Measurements from ENCODE around the gene OR56B4.
"Not testable (repeated sequence)": the region's sequence is repeated elsewhere in the genome, so short reads cannot be mapped to it uniquely, and the experiment has no call there.

OR56B4 gene, protein sequence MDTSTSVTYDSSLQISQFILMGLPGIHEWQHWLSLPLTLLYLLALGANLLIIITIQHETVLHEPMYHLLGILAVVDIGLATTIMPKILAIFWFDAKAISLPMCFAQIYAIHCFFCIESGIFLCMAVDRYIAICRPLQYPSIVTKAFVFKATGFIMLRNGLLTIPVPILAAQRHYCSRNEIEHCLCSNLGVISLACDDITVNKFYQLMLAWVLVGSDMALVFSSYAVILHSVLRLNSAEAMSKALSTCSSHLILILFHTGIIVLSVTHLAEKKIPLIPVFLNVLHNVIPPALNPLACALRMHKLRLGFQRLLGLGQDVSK

DNA sequence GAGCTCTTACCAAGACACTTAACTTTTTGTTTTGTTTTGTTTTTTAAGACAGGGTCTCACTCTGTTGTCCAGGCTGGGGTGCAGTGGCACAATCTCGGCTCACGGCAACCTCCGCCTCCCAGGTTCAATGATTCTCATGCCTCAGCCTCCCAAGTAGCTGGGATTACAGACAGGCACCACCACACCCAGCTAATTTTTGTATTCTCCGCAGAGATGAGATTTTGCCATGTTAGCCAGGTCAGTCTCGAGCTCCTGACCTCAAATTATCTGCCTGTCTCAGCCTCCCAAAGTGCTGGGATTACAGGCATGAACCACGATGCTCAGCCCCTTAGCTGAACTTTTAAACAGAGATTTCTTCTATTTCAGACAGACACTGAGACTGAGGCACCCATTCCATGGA lies at the start of gene OR56B4:
Gene OR56B4, plus strand, starts transcription at position 301 of the 400 bp plus-strand sequence. Its CDS starts 95 bp downstream, at position 396.
- not testable (repeated sequence) for DNase-seq (ENCODE audit: low read depth in 2 of 2)

DNA sequence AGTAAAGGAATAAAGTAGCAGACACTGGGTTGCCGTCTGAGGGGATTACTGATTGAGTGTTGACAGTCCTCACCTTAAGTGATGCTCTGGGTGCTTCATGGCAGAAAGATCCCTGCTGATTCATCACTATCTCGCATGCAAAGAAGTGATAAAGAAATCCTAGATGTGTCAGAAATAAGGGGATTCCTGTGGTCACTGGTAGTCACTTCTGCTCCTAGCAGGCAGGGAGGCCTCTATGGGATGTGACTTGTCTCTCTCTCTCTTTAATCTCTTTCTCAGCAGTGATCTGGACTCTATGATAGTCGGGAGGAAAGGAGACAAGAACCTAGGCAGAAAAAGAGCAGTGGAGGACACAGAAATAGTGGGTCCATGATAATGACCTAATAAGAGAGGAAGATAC lies 46.0 kb upstream of the OR56B4 start:
- no peak for DNase-seq (ENCODE audit: low read depth in 2 of 2)

GRCh38 chr11:6062691-6063358 lies 44.7 kb upstream of the OR56B4 start:
- no peak for DNase-seq (ENCODE audit: low read depth in 2 of 2)

DNA sequence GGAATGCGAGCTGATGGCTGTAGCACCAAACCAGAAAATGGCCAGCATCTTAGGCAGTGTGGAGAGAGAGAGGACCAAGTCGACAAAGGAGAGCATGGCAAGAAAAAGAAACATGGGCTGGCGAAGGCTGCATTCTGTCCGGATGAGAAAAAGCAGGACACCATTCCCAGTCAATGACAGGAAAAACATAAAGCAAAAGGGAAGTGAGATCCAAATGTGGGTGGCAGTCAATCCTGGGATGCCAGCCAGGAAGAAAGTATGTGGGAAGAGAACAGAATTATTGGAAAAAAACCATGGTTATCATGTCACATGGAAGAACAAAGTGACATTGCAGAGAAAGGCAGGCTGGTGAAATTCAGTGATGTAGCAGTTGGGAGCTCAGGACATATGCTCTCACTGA lies 40.0 kb upstream of the OR56B4 start:
- DNase-seq (ENCODE audit: low read depth in 2 of 2) = no peak

DNA sequence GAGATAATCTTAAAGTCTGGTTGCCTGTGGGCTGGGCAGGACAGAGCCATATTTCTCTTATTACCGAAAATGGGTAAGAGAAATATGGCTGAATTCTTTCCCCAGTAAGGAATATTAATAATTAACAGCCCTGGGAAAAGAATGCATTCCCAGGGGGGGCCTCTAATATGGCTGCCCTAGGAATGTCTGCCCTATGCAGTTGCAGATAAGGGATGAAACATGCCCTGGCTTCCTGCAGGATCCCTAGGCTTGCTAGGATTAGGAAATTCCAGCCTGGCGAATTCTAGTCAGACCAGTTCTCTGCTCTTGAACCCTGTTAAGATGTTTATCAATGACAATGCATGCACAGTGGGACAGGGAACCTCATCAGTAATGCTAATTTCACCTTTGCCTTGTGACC lies 31.0 kb upstream of the OR56B4 start:
- DNase-seq (ENCODE audit: low read depth in 2 of 2) = not testable (repeated sequence)

DNA sequence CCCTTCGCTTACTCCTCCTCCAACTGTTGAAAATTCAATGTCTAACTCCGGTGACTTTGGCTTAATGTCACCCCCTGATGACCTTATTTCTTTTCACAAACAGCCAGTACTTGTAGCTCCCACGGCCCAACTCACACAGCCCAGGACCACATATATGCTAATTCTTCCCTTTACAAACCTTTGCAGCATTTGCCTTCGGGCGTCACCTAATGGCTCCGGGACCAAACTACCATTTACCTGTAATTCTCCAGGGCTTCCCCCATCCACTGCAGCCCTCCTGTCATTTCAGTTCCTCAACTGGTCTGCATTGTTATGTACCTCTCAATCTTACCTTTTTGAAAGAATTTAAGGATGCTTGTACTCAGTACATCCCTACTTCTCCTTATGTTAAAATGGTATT lies 29.8 kb upstream of the OR56B4 start:
- no peak for DNase-seq (ENCODE audit: low read depth in 2 of 2)

DNA sequence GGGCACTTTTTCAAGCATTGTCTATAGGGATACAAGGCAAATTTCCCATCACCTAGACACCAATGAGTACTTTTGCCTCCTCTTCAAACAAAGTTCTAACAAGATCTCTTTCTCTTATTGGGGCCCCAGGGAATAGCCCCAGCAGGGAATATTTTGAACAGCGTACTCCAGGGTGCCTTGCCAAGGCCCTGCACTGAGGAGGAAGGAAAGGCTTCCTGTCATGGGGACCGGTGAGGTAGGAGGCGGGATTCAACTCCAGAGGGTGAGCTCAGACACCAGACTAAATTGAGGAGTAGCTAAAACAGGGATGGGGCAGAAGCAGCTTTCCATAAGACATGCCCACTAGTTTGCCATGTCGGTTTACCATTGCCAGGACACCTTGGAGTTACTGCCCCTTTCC lies 28.0 kb upstream of the OR56B4 start:
- DNase-seq (ENCODE audit: low read depth in 2 of 2) = no peak

DNA sequence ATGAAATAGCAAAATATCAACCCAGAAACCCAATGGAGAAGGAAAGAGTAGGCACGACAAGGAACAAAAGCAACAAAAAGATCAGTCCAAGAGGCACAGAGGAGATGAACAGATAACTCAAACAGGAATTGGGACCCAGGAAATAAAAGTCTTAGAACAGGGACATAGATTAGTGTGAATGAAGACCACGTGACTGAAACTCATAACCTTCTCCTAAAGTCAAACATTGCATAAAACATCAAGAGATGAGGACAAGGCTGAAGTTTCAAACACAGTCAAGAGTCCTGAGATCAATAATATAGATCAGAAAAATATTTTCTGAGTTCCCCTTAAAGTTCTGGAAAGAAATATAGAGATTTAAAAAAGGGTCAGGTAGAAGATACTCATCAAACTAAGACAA lies 24.4 kb upstream of the OR56B4 start:
- no peak for DNase-seq (ENCODE audit: low read depth in 2 of 2)

- DNase-seq (ENCODE audit: low read depth in 2 of 2) = no peak
Observed at GRCh38 chr11:6084587-6084986, 22.9 kb upstream of the OR56B4 start.

- no peak for DNase-seq (ENCODE audit: low read depth in 2 of 2)
Observed at GRCh38 chr11:6094186-6094585, 13.3 kb upstream of the OR56B4 start.

GRCh38 chr11:6095798-6096197 lies 11.7 kb upstream of the OR56B4 start:
- no peak for DNase-seq (ENCODE audit: low read depth in 2 of 2)

DNA sequence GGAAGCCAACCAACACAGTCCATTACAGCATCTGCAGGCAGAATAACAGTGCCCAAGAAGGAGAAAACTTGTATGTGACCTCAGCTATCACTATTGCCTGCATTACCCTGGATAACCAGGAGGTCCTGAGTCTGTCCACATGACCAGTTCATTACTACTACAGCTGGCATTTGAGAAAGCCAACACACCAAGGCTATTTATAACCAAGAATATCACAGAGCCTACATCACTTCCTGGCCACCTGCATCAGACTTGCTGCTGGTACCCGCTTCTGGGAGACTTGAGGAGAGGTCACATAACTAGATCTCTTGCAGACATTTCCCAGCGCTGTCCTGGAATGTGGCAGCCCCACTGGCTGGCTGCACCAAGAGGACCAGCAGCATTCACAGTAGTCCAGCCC lies 11.1 kb upstream of the OR56B4 start:
- DNase-seq (ENCODE audit: low read depth in 2 of 2) = no peak

GRCh38 chr11:6099577-6099976 lies 7.9 kb upstream of the OR56B4 start:
- no peak for DNase-seq (ENCODE audit: low read depth in 2 of 2)

GRCh38 chr11:6110011-6110410 lies 2.5 kb downstream of the OR56B4 start:
- no peak for DNase-seq (ENCODE audit: low read depth in 2 of 2)

GRCh38 chr11:6111673-6112072 lies 4.2 kb downstream of the OR56B4 start:
- DNase-seq (ENCODE audit: low read depth in 2 of 2) = no peak

DNA sequence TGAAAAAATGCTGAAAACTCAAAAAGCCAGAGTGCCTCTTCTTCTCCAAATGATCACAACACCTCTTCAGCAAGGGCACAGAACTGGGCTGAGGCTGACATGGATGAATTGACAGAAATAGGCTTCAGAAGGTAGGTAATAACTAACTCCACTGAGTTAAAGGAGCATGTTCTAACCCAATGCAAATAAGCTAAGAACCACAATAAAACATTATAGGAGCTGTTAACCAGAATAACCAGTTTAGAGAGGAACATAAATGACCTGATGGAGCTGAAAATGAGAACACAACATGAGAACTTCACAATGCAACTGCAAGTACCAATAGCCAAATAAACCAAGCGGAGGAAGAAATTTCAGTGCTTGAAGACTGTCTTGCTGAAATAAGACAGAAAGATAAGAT lies 9.2 kb downstream of the OR56B4 start:
- no peak for DNase-seq (ENCODE audit: low read depth in 2 of 2)

GRCh38 chr11:6124245-6124644 lies 16.8 kb downstream of the OR56B4 start:
- DNase-seq (ENCODE audit: low read depth in 2 of 2) = no peak

- DNase-seq (ENCODE audit: low read depth in 2 of 2) = no peak
Observed at GRCh38 chr11:6127881-6128280, 20.4 kb downstream of the OR56B4 start.

GRCh38 chr11:6129011-6129410 lies 21.5 kb downstream of the OR56B4 start:
- no peak for DNase-seq (ENCODE audit: low read depth in 2 of 2)

DNA sequence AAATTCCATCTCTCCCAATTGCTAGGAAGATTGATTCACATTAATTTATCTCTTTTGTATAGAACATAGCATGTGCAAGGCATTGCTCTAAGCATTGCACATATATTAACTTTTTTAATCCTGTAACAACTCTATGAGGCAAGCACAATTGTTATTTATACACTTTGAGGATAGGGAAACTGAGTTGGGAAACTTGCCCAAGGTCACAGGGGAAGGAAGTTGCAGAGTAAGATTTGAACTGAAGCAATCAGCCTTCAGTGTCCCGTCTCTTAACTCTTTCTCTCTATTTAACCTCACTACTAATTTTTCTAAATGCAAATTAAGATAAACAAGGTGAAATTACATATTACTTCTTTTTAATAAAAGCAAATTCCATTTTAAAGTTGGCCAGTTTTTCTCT lies 22.2 kb downstream of the OR56B4 start:
- DNase-seq (ENCODE audit: low read depth in 2 of 2) = no peak

- DNase-seq (ENCODE audit: low read depth in 2 of 2) = no peak
Observed at GRCh38 chr11:6132431-6132830, 24.9 kb downstream of the OR56B4 start.

DNA sequence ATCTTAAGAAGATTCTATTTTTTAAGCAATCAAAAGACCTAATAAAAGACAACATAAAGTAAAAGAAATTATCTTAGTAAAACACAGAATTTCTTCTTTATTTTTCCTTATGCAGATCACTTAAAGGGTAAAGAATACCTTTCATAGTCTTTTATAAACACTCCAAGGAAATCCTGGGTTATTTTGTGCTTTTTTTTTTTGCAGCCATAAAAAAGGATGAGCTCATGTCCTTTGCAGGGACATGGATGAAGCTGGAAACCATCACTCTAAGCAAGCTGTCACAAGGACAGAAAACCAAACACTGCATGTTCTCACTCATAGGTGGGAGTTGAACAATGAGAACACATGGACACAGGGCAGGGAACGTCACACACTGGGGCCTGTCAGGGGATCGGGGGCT lies 28.5 kb downstream of the OR56B4 start:
- not testable (repeated sequence) for DNase-seq (ENCODE audit: low read depth in 2 of 2)

- no peak for DNase-seq (ENCODE audit: low read depth in 2 of 2)
Observed at GRCh38 chr11:6142936-6143335, 35.5 kb downstream of the OR56B4 start.

DNA sequence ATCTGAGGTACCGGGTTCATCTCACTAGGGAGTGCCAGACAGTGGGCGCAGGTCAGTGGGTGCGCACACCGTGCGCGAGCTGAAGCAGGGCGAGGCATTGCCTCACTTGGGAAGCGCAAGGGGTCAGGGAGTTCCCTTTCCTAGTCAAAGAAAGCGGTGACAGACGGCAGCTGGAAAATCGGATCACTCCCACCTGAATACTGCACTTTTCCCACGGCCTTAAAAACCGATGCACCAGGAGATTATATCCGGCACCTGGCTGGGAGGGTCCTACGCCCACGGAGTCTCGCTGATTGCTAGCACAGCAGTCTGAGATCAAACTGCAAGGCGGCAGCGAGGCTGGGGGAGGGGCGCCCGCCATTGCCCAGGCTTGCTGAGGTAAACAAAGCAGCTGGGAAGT lies 36.3 kb downstream of the OR56B4 start:
- DNase-seq (ENCODE audit: low read depth in 2 of 2) = not testable (repeated sequence)
